Lower leg skin (tissue), 3 donors: ENCODE measurements around the gene MAPKAPK5.
"Not testable (repeated sequence)": the region's sequence is repeated elsewhere in the genome, so short reads cannot be mapped to it uniquely, and the experiment has no call there.

Source experiments
- POLR2A ChIP-seq, 2 donors: fragments of 450-650 bp; IDR thresholded peaks; one replicate each; pipeline ENCODE4 v1.6.1; 2016 to 2017; ENCODE audit warnings: antibody characterized with exemption in 2 of 2, mild to moderate bottlenecking in 1 of 2, moderate library complexity in 1 of 2
- TF ChIP-seq, protein P1 (sequence below), 3 donors: fragments of 450-650 bp; IDR thresholded peaks; one replicate each; pipeline ENCODE4 v1.5.1; 2016; ENCODE audit warnings: antibody characterized with exemption in 3 of 3, mild to moderate bottlenecking in 3 of 3, moderate library complexity in 2 of 3

DNA sequence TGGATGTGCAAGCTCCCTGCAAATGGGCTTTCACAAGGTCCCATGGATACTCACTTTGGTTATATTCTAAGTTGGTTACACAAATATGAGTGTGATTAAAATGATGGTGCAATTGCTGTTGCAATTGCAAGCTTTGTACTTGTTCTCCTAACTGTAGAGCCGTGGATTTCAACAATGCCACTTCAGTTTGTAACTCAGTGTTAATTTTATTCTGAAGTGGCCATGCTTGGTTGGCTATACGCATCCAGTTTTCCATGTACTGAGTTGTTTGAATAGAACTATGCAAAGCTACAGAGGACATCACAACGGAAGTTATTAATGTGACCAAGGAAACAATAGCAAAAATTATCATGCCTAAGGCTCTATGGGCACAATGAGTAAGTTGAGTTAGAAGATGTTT, 25.1 kb upstream of the MAPKAPK5 start:
- TF ChIP-seq, protein P1, sequence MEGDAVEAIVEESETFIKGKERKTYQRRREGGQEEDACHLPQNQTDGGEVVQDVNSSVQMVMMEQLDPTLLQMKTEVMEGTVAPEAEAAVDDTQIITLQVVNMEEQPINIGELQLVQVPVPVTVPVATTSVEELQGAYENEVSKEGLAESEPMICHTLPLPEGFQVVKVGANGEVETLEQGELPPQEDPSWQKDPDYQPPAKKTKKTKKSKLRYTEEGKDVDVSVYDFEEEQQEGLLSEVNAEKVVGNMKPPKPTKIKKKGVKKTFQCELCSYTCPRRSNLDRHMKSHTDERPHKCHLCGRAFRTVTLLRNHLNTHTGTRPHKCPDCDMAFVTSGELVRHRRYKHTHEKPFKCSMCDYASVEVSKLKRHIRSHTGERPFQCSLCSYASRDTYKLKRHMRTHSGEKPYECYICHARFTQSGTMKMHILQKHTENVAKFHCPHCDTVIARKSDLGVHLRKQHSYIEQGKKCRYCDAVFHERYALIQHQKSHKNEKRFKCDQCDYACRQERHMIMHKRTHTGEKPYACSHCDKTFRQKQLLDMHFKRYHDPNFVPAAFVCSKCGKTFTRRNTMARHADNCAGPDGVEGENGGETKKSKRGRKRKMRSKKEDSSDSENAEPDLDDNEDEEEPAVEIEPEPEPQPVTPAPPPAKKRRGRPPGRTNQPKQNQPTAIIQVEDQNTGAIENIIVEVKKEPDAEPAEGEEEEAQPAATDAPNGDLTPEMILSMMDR (IDR thresholded peaks at IDR 0.05), result not testable (repeated sequence)
- TF ChIP-seq POLR2A (IDR thresholded peaks at IDR 0.05), result not testable (repeated sequence)
